Measurements from ENCODE around the gene CCDC60. TPM values are rescaled to one million over a fixed set of nuclear protein-coding genes. Genes with fewer than 3 reads are reported as not detected.

CCDC60 gene, protein sequence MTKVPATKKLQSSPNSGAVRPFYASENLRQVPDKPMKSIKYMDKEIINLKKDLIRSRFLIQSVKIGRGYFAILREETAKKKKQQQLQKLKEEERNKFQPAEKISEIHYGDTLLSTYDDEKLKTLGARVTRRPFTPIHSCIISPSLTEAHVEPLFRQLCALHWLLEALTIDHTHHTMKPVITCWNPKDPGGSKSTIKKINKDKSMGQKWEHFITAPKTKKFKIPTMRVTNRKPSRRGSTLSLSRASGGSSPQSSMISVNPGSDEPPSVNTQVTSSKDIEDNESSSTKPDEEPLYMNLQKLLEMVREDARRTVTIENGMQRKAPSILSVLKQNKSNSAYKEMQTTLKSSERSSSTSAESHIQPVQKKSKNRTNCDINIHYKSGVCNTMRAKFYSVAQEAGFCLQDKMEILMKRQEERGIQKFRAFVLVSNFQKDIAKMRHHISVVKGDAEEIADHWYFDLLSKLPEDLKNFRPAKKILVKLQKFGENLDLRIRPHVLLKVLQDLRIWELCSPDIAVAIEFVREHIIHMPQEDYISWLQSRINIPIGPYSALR
- total RNA-seq (2021): not detected in 2 replicates
- Bru-seq, nascent RNA: percentile 4 among the genes with signal in this experiment
- not detected for BruChase-seq, experiment 1, labeled RNA remaining after a 2-hour chase
- BruChase-seq, experiment 2, labeled RNA remaining after a 6-hour chase: percentile 1 among the genes with signal in this experiment
- long read RNA-seq, partial matches to known transcripts: 0 of 11 reads
- long read RNA-seq, other reads (novel, unspliced or antisense): 11 of 11 reads

DNA sequence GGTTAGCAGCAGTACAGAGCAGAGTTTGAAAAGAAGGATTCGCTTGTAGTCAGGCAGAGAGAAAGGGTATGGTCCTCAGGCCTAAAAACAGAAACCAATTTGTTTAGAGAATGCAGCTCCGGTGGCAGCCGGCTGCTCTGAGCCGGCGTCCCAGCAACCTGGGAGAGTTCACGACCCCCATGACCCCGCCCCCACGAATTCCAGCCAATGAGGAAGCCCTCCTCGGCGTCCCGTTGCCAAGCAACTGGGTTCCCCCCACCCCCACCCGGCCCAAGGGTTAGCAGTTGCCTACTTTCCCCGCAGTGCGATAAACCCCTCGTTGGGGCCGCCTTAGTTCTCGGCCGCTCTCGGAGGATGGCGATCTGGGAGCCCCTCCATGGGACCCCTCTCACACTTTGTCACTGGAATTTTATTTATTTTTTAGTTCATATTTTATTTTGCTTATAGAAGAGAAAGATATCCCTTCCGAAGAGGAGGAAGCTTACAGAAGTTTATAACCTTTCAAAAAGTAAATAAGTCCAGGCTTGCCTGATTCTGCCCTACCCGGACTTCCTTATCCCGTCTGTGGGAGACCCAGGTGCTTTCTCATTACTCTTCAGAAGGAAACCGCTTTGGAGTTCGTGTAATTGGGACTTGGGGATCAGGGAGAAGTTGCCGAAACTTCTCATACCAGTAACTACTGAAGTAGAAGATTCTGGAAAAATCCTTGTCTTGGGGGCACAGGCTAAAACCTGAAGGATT is at the start of gene CCDC60:
TSS of gene CCDC60 (plus strand) at position 300 of the 741 bp plus-strand sequence. CDS start 448 bp downstream, outside the sequence.
- DNase-seq (ENCODE audit: low spot score): peak; percentile 25
- no TSS peak for BruUV-seq (replicated peaks)
- Histone ChIP-seq H3K27ac (ENCODE audit: low read depth, low read length, poor library complexity, severe bottlenecking) (no peak within 1 kb of the TSS), H3K36me3 (ENCODE audit: insufficient read depth, low read length, poor library complexity, severe bottlenecking) (no peaks in the 10 kb centered on the region), H3K9me3 (ENCODE audit: low read depth, low read length, poor library complexity, severe bottlenecking) (no peaks in the 10 kb centered on the region), H3K27me3 (replicated peaks; ENCODE audit: insufficient read depth, low read depth, low read length, poor library complexity) (peaks cover 91% of the 10 kb centered on the region), H3K4me1 (ENCODE audit: insufficient read depth, low read length, poor library complexity, severe bottlenecking) (no peaks in the 10 kb centered on the region), H3K4me3 (ENCODE audit: low read depth, low read length, poor library complexity, severe bottlenecking) (no peak within 1 kb of the TSS)
- ChIA-PET POLR2A (ENCODE audit: low non-redundant PET) (no interaction called here), CTCF (interaction anchor here (0.5 kb wide), 1 partner anchor 18 kb away, joined by 9 read pairs; no protein-coding TSS in a partner anchor)
- intact Hi-C loops (cut with micrococcal nuclease; ENCODE audit: unreplicated experiment): no loop called here
- TF ChIP-seq, protein P1, sequence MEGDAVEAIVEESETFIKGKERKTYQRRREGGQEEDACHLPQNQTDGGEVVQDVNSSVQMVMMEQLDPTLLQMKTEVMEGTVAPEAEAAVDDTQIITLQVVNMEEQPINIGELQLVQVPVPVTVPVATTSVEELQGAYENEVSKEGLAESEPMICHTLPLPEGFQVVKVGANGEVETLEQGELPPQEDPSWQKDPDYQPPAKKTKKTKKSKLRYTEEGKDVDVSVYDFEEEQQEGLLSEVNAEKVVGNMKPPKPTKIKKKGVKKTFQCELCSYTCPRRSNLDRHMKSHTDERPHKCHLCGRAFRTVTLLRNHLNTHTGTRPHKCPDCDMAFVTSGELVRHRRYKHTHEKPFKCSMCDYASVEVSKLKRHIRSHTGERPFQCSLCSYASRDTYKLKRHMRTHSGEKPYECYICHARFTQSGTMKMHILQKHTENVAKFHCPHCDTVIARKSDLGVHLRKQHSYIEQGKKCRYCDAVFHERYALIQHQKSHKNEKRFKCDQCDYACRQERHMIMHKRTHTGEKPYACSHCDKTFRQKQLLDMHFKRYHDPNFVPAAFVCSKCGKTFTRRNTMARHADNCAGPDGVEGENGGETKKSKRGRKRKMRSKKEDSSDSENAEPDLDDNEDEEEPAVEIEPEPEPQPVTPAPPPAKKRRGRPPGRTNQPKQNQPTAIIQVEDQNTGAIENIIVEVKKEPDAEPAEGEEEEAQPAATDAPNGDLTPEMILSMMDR (conservative IDR thresholded peaks at IDR 0.05; ENCODE audit: low read depth, low read length): no peak
- TF ChIP-seq EZH2 (IDR thresholded peaks at IDR 0.05; ENCODE audit: borderline replicate concordance, low read depth, low read length, poor library complexity, severe bottlenecking): no peak

DNA sequence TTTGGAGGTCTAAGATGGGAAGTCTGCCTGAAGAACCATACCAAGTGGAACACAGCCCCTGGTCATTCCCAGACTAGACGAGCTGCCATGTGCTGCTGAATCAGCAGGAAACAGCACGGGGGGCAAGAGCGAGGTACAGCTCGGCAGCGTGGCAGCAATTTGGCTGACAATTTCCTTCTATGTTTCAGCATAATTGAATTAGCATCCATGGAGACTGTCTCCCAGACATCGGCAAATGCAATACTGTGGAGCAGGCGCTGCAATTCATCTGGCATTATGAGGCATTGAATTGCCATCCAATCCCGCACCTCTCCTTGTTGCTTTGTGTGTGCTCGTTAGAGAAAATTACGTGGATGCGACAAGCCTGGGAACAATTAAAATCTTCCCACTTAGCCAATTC is 46.0 kb upstream of the CCDC60 start:
- ChIA-PET CTCF (no interaction called here), POLR2A (ENCODE audit: low non-redundant PET) (no interaction called here)
- H3K9me3 ChIP-seq (ENCODE audit: low read depth, low read length, poor library complexity, severe bottlenecking): no peaks in the 10 kb centered on the region
- no TSS peak for BruUV-seq (replicated peaks)
- no peaks in the 10 kb centered on the region for H3K4me1 ChIP-seq (ENCODE audit: insufficient read depth, low read length, poor library complexity, severe bottlenecking)
- intact Hi-C loops (cut with micrococcal nuclease; ENCODE audit: unreplicated experiment): no loop called here
- H3K4me3 ChIP-seq (ENCODE audit: low read depth, low read length, poor library complexity, severe bottlenecking): no peak overlapping the region
- no peaks in the 10 kb centered on the region for H3K36me3 ChIP-seq (ENCODE audit: insufficient read depth, low read length, poor library complexity, severe bottlenecking)
- peaks cover 92% of the 10 kb centered on the region for H3K27me3 ChIP-seq (replicated peaks; ENCODE audit: insufficient read depth, low read depth, low read length, poor library complexity)
- TF ChIP-seq, protein P1 (conservative IDR thresholded peaks at IDR 0.05; ENCODE audit: low read depth, low read length): no peak
- no peak for TF ChIP-seq EZH2 (IDR thresholded peaks at IDR 0.05; ENCODE audit: borderline replicate concordance, low read depth, low read length, poor library complexity, severe bottlenecking)
- no peak for DNase-seq (ENCODE audit: low spot score)
- no peak overlapping the region for H3K27ac ChIP-seq (ENCODE audit: low read depth, low read length, poor library complexity, severe bottlenecking)

DNA sequence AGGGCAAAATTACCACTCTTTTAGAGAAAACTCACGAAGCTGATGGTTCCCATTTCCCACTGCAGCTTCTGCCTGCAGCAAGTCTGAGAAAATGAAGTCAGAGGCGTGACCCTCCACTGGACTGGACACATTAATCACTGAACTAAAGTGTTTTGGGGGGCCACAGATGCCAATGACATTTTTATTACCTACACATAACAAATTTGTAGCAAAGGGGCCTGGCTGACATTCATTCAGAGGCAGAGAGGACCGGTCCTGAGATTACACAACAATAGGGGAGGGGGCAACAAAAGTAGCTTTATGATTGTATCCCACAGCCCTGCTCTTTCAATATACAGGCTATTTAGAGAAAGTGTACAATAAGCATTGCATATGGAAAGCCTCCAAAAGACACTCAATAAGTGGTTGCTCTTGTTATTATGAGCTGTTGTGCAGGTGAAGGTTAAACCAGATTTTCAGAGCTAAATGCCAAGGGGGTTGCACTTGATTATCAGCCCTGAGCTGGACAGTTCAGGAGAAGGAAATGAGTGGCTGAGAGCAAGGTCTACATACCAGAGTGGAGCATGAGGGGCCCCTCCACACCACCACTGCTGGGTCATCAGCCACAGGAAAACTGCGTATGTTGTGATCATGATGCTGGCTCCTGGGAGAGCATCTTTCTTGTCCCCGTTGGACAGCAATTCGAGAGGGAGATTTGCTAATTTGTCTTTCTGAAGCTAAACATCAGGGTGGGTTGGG is 41.5 kb upstream of the CCDC60 start:
- Histone ChIP-seq H3K9me3 (ENCODE audit: low read depth, low read length, poor library complexity, severe bottlenecking) (no peaks in the 10 kb centered on the region), H3K36me3 (ENCODE audit: insufficient read depth, low read length, poor library complexity, severe bottlenecking) (no peaks in the 10 kb centered on the region), H3K27me3 (replicated peaks; ENCODE audit: insufficient read depth, low read depth, low read length, poor library complexity) (peaks cover 93% of the 10 kb centered on the region), H3K4me3 (ENCODE audit: low read depth, low read length, poor library complexity, severe bottlenecking) (no peak overlapping the region), H3K27ac (ENCODE audit: low read depth, low read length, poor library complexity, severe bottlenecking) (no peak overlapping the region), H3K4me1 (ENCODE audit: insufficient read depth, low read length, poor library complexity, severe bottlenecking) (no peaks in the 10 kb centered on the region)
- no peak for DNase-seq (ENCODE audit: low spot score)
- intact Hi-C loops (cut with micrococcal nuclease; ENCODE audit: unreplicated experiment): no loop called here
- no peak for TF ChIP-seq EZH2 (IDR thresholded peaks at IDR 0.05; ENCODE audit: borderline replicate concordance, low read depth, low read length, poor library complexity, severe bottlenecking)
- TF ChIP-seq, protein P1 (conservative IDR thresholded peaks at IDR 0.05; ENCODE audit: low read depth, low read length): no peak
- ChIA-PET POLR2A (ENCODE audit: low non-redundant PET) (no interaction called here), CTCF (no interaction called here)
- no TSS peak for BruUV-seq (replicated peaks)

Measured in A673 (cell line).